ENCODE measurements around the gene FRMD4A. TPM values are rescaled to one million over a fixed set of nuclear protein-coding genes. Genes with fewer than 3 reads are reported as not detected.

Gene FRMD4A
- total RNA-seq, 1 donor from 2014 or later: 236 TPM

GRCh38 chr10:14022954-14023672 lies 307.6 kb downstream of the FRMD4A start:
- H3K27me3 Mint-ChIP-seq (ENCODE audit: unreplicated experiment): no peaks in the 10 kb centered on the region
- no peak for DNase-seq (ENCODE audit: extremely low spot score, unreplicated experiment)
- H3K4me1 Mint-ChIP-seq (ENCODE audit: unreplicated experiment): peaks cover 45% of the 10 kb centered on the region
- peaks cover 8% of the 10 kb centered on the region for H3K9me3 Mint-ChIP-seq (ENCODE audit: unreplicated experiment)
- peak overlapping the region; percentile 93 for H3K27ac Mint-ChIP-seq (ENCODE audit: unreplicated experiment)
- H3K4me3 Mint-ChIP-seq (ENCODE audit: unreplicated experiment): peak overlapping the region; percentile 16
- H3K36me3 Mint-ChIP-seq (ENCODE audit: unreplicated experiment): peaks cover 23% of the 10 kb centered on the region
- TF ChIP-seq CTCF (IDR thresholded peaks at IDR 0.05): no peak

- H3K4me3 Mint-ChIP-seq (ENCODE audit: unreplicated experiment): no peak overlapping the region
- TF ChIP-seq CTCF (IDR thresholded peaks at IDR 0.05): no peak
- H3K27ac Mint-ChIP-seq (ENCODE audit: unreplicated experiment): peak overlapping the region; percentile 93
- H3K9me3 Mint-ChIP-seq (ENCODE audit: unreplicated experiment): peaks cover 8% of the 10 kb centered on the region
- peaks cover 32% of the 10 kb centered on the region for H3K36me3 Mint-ChIP-seq (ENCODE audit: unreplicated experiment)
- DNase-seq (ENCODE audit: extremely low spot score, unreplicated experiment): no peak
- H3K27me3 Mint-ChIP-seq (ENCODE audit: unreplicated experiment): no peaks in the 10 kb centered on the region
- H3K4me1 Mint-ChIP-seq (ENCODE audit: unreplicated experiment): peaks cover 55% of the 10 kb centered on the region
Measured at GRCh38 chr10:14022052-14022451, 308.7 kb downstream of the FRMD4A start.

- Mint-ChIP-seq H3K36me3 (ENCODE audit: unreplicated experiment) (peaks cover 41% of the 10 kb centered on the region), H3K27me3 (ENCODE audit: unreplicated experiment) (no peaks in the 10 kb centered on the region)
Measured at GRCh38 chr10:14020037-14020664, 310.6 kb downstream of the FRMD4A start.

GRCh38 chr10:14017467-14017866 lies 313.3 kb downstream of the FRMD4A start:
- DNase-seq (ENCODE audit: extremely low spot score, unreplicated experiment): no peak
- Mint-ChIP-seq H3K9me3 (ENCODE audit: unreplicated experiment) (peaks cover 8% of the 10 kb centered on the region), H3K27ac (ENCODE audit: unreplicated experiment) (peak overlapping the region; percentile 43), H3K36me3 (ENCODE audit: unreplicated experiment) (peaks cover 45% of the 10 kb centered on the region), H3K4me1 (ENCODE audit: unreplicated experiment) (peaks cover 69% of the 10 kb centered on the region), H3K27me3 (ENCODE audit: unreplicated experiment) (no peaks in the 10 kb centered on the region), H3K4me3 (ENCODE audit: unreplicated experiment) (no peak overlapping the region)
- no peak for TF ChIP-seq CTCF (IDR thresholded peaks at IDR 0.05)

More at GRCh38 chr10:14020037-14020664, 310.6 kb downstream of the FRMD4A start:
- Mint-ChIP-seq H3K4me1 (ENCODE audit: unreplicated experiment) (peaks cover 69% of the 10 kb centered on the region), H3K4me3 (ENCODE audit: unreplicated experiment) (no peak overlapping the region), H3K9me3 (ENCODE audit: unreplicated experiment) (peaks cover 8% of the 10 kb centered on the region), H3K27ac (ENCODE audit: unreplicated experiment) (no peak overlapping the region)
- DNase-seq (ENCODE audit: extremely low spot score, unreplicated experiment): no peak
- no peak for TF ChIP-seq CTCF (IDR thresholded peaks at IDR 0.05)

- TF ChIP-seq CTCF (IDR thresholded peaks at IDR 0.05): no peak
- peaks cover 44% of the 10 kb centered on the region for H3K36me3 Mint-ChIP-seq (ENCODE audit: unreplicated experiment)
- DNase-seq (ENCODE audit: extremely low spot score, unreplicated experiment): no peak
- H3K4me1 Mint-ChIP-seq (ENCODE audit: unreplicated experiment): peaks cover 69% of the 10 kb centered on the region
- no peaks in the 10 kb centered on the region for H3K27me3 Mint-ChIP-seq (ENCODE audit: unreplicated experiment)
- no peak overlapping the region for H3K27ac Mint-ChIP-seq (ENCODE audit: unreplicated experiment)
- H3K4me3 Mint-ChIP-seq (ENCODE audit: unreplicated experiment): no peak overlapping the region
- peaks cover 8% of the 10 kb centered on the region for H3K9me3 Mint-ChIP-seq (ENCODE audit: unreplicated experiment)
Measured at GRCh38 chr10:14016931-14017333, 313.8 kb downstream of the FRMD4A start.

Measured in osteocyte (in vitro differentiated cells).